GM21367 (cell line): ENCODE data around the gene NUDT13.
A peak's percentile ranks its signal among the peaks of the same experiment; 100 is the strongest.
"Not testable (repeated sequence)": the region's sequence is repeated elsewhere in the genome, so short reads cannot be mapped to it uniquely, and the experiment has no call there.

Source experiments
- ATAC-seq: cut with Tn5 transposase; IDR thresholded peaks from one replicate; pipeline ENCODE4 v1.9.1; 2021; ENCODE audit not compliant: unreplicated experiment

The NUDT13 gene

DNA sequence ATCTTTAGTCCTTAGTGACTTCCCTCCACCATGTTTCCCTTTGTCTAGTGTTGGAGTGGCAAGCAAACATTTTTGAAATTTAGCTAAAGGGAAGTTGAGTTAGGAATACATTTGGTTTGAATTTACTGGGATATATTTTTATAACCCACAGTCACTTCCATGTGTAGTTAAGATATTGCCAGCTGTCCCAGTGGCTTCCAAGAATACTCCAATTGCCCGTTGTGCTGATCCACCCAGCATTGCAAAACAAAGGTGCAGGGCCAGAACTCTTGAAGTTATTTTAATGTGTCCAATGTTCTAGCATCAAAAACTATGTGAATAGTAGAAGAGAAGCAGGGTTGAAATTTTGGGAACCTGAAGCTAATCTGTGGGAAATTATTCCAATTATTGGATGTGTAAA is 11.1 kb upstream of the NUDT13 start:
- no peak for ATAC-seq

- no peak for ATAC-seq
These were observed 4.0 kb upstream of the NUDT13 start for GRCh38 chr10:73106301-73106700.

- ATAC-seq = not testable (repeated sequence)
These were observed 1.0 kb upstream of the NUDT13 start for GRCh38 chr10:73109248-73109652.

DNA sequence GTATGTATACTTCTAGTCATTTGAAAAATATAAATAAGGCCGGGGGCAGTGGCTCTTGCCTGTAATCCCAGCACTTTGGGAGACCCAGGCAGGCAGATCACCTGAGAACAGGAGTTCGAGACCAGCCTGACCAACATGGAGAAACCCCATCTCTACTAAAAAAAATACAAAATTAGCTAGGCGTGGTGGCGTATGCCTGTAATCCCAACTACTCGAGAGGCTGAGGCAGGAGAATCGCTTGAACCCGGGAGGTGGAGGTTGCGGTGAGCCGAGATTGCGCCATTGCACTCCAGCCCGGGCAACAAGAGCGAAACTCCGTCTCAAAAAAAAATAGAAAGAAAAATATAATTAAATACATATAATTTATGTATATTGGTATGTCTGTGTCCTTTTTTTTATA is 1.8 kb downstream of the NUDT13 start:
- not testable (repeated sequence) for ATAC-seq

GRCh38 chr10:73113551-73113950 is 3.3 kb downstream of the NUDT13 start:
- no peak for ATAC-seq

DNA sequence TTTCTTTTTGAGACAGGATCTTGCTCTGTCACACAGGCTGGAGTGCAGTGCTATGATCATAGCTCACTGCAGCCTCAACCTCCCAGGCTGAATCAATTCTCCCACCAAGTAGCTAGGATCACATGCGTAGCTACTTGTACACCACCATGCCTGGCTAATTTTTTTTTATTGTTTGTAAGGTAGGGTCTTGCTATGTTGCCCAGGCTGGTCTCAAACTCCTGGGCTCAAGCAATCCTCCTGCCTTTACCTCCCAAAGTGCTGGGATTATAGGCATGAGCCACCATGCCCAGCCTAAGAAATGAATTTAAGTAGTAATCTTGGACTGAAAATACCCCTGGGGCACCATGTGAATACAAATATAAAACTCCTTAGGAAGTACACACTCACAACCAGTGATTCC is 5.8 kb downstream of the NUDT13 start:
- ATAC-seq = no peak

DNA sequence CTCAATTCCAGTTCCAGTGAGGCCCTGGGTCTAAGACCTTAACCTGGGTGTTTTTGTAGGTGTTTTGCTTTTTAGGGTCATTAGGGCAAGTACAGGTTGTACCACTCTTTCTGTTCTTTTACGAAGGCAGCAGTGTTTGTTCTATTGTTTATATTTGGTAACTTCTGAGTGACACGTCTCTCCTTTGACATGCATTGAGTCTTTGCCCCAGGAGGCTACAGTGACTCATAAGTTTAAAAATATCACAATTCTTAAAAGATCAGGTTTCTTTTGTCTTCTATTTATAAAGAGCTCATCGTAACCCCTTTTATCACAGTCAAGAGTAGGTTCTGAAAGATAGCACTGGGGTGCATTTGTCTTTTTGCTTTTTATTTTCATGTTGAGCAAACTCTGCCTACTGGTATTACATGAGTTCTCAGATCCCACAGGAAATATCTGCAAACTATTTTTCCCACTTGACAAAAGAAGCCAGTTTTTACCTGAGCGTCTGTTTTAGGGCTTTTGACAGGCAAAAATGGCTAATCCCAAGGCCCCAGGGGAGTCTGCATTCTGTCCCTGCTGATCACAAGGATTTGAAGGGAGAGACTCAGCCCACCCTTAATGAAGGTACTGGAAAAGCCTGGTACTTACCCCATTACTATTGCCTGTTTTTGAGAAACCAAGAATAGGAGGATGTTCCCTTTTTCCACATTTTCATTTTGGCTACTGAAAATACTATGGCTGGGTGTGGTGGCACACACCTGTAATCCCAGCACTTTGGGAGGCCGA is 7.9 kb downstream of the NUDT13 start:
- peak; percentile 62 for ATAC-seq

GRCh38 chr10:73119457-73119856 is 9.2 kb downstream of the NUDT13 start:
- ATAC-seq = no peak

GRCh38 chr10:73119952-73120351 is 9.7 kb downstream of the NUDT13 start:
- no peak for ATAC-seq

DNA sequence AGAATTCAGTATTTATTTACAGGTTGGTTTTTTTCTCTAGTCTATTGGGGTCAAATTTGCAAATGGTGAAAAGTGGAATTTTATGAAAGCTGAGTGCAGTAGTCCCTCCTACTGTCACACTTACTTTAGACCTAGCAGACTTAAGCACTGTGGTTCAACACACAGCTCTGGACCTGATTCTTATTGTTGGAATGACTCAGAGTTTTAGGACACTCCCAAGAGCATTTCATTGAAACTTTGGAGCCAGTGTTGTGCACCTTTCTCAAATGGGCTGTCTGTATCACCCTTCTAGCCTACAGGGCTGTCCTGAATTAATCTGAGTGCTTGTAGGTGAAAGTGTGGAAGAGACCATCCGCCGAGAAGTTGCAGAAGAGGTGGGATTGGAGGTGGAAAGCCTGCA is 16.1 kb downstream of the NUDT13 start:
- no peak for ATAC-seq

GRCh38 chr10:73131301-73131700 is 21.0 kb downstream of the NUDT13 start:
- no peak for ATAC-seq

DNA sequence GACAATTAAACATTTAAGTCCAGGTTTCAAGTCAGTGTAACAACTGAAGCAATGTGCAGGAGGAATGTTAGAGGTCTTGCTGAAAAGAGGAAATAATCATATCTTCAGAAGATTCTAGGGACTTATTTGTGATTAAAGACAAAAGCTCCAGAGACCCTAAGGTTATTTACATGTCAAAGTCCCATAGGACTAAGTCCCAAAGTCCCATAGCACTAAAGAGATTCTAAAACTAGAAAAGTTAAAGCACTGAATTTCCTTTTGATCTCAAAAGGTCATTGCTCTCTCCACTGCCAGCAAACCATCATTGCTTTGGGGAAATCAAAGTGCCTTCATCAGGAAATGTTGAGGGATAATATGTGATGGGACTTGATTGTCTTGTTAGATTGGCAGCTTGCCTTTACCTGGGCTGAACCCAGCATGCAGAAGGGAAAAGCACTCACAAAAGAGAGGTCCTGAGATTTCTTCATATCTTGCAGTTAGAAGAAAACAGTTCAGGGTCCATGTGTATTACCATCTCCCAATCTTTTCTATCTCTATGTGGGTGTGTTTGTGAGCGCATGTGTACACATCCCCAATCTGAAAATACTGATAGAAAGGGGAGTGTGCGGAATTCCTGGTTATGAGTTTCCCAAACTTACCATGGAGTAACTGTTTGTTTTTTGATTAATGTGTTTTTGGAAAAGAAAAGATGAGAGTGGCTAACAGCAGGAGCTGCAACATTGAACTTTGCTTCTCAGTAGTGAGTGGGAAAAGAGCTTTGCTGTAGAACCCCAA is 21.8 kb downstream of the NUDT13 start:
- ATAC-seq = no peak

- ATAC-seq = no peak
These were observed 24.5 kb downstream of the NUDT13 start for GRCh38 chr10:73134727-73135126.

DNA sequence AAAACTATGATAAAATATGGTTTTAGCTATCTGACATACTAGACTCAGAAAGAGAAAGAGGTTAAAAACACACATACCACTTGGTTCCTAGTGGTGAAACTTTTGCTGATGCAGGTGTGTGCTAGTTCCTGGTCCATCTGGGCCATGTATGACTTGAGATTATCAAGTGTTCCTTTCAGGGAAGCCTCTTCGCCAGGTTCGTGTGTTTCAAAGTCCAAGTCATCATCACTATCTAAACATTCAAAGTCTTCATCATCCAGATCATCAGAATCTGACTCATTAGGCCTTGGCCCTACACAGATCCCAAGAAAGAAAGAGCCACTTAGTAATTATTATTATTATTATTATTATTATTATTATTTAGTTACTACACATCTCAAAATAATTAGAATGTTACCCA is 26.4 kb downstream of the NUDT13 start:
- ATAC-seq = no peak

GRCh38 chr10:73139251-73139650 is 29.0 kb downstream of the NUDT13 start:
- ATAC-seq = no peak

GRCh38 chr10:73141603-73142002 is 31.3 kb downstream of the NUDT13 start:
- no peak for ATAC-seq

DNA sequence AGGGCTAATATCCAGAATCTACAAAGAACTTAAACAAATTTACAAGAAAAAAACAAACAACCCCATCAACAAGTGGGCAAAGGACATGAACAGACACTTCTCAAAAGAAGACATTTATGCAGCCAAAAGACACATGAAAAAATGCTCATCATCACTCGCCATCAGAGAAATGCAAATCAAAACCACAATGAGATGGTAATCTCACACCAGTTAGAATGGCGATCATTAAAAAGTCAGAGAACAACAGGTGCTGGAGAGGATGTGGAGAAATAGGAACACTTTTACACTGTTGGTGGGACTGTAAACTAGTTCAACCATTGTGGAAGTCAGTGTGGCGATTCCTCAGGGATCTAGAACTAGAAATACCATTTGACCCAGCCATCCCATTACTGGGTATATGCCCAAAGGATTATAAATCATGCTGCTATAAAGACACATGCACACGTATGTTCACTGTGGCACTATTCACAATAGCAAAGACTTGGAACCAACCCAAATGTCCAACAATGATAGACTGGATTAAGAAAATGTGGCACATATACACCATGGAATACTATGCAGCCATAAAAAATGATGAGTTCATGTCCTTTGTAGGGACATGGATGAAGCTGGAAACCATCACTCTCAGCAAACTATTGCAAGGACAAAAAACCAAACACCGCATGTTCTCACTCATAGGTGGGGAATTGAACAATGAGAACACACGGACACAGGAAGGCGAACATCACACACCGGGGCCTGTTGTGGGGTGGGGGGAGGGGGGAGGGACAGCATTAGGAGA is 40.6 kb downstream of the NUDT13 start:
- not testable (repeated sequence) for ATAC-seq

GRCh38 chr10:73152009-73152408 is 41.8 kb downstream of the NUDT13 start:
- no peak for ATAC-seq

DNA sequence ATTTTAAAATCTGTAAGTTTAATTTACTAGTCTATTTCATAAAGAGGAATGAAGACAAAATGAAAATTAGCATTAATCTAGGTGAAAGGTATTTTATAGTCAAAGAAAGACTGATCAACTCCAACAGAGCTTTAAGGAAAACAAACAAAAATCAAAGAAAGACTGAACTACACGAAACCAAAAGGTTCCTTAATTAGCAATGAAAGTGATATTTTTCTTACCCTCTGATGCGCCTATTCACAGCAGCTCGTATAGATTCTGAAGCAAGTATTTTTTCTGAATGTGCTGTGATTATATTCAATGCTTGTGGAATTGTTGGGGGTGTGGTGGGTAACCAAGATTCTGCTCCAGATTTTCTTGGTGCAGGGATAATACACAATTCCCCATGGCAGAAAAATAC is 45.8 kb downstream of the NUDT13 start:
- no peak for ATAC-seq

- ATAC-seq = no peak
These were observed 48.9 kb downstream of the NUDT13 start for GRCh38 chr10:73159038-73159648.

DNA sequence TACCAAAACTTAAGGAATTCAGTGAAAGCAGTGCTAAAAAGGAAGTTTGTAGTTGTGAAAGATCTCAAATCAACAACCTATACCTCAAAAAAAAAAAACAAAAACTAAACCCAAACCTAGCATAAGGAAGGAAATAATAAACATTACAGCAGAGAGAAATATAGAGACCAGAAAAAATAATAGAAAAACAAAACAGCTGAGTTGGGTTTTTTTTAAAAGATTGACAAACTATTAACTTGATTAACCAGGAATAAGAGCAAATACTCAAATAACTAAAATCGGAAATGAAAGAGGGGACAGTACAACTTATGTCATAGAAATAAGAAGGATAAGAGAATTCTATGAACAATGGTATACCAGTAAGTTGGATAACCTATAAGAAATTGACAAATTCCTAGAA is 50.8 kb downstream of the NUDT13 start:
- no peak for ATAC-seq
